GM20431 (cell line): Measurements from ENCODE around the gene AP4M1.

Experiments
- in situ Hi-C: fragments of 300-500 bp; cut with MseI, MboI; formaldehyde crosslinking; loops from one replicate; pipeline ENCODE4 v1.15.0; 2020; ENCODE audit warnings: low sequenced_read_pairs; ENCODE audit not compliant: unreplicated experiment

Gene AP4M1

DNA sequence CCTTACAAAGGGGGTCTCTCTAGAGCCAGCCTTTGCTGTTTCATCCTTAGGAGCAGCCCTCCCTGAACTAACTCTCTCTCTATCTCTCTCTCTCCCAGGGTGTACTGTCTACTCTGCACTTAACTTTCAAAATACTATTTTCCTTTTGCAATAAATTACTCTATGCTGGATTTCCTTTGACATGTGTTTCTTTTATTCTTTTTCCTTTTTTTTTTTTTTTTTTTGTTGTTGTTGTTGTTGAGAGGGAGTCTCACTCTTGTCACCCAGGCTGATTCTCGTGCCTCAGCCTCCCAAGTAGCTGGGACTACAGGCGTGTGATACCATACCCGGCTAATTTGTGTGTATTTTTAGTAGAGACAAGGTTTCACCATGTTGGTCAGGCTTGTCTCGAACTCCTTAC is 18.5 kb upstream of the AP4M1 start:
- in situ Hi-C loops: no loop called here

DNA sequence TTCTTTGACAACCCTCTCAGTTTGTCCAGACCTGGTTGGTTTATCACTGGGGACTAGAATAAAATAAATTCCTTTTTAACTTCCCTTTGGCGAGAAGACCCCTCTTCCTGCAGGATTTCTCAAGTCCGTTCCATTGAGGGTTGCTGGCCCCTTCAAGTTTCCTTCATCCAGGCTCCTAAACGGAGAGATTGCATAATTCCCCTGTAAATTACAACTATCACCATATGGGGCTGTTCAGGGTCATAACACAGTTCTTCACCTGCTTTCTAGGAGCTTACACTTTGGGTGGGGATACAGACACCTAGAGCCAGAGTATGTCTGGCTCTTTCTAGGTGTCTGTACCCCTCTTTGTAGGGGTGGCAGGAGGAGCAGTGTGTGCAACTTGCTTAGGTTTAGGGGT is 15.9 kb upstream of the AP4M1 start:
- in situ Hi-C loops: no loop called here

DNA sequence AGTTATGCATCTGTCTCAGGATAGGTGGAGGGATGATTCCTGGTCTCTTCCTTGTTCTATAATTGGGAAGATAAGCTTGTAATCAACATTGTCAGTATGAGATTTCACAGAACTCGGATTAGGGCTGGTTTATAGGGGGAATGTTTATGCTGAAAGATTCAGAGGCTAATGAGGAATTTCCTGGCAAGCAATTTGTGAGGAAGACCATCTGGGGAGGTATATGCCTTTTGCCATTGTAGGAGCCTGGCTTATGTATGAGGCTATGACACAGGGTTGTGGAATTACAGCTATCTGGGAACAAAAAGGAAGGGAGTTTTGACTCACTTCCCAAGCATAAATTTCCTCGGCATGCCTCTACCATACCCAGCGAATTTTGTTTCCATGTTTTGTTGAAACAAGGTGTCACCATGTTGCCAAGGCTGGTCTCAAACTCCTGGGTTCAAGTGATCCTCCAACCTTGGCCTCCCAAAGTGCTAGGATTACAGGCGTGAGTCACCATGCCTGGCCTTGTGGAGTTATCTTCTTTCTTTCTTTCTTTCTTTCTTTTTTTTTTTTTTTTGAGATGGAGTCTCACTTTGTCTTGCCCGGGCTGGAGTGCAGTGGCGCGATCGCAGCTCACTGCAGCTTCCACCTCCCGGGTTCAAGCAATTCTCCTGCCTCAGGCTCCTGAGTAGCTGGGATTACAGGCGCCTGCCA is 14.2 kb upstream of the AP4M1 start:
- in situ Hi-C loops: no loop called here

DNA sequence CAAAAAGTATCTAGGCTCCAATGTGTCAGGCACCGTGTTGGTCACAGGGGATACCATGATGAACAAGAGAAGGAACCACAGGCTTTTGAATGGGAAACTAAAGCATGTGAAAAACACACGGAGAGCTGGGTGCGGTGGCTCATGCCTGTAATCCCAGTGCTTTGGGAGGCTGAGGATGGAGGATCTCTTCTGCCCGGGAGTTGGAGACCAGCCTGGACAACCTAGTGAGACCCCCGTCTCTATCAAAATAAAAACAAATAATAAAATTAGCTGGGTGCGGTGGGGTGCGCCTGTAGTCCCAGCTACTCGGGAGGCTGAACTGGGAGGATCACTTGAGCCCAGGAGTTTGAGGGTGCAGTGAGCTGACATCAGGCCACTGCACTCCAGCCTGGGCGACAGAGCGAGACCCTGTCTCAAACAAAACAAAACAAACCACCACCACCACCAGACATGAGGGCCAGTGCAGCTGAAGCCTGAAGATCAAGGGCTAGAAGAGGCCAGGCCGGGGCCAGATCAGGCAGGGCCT is 13.3 kb upstream of the AP4M1 start:
- in situ Hi-C loops: no loop called here

DNA sequence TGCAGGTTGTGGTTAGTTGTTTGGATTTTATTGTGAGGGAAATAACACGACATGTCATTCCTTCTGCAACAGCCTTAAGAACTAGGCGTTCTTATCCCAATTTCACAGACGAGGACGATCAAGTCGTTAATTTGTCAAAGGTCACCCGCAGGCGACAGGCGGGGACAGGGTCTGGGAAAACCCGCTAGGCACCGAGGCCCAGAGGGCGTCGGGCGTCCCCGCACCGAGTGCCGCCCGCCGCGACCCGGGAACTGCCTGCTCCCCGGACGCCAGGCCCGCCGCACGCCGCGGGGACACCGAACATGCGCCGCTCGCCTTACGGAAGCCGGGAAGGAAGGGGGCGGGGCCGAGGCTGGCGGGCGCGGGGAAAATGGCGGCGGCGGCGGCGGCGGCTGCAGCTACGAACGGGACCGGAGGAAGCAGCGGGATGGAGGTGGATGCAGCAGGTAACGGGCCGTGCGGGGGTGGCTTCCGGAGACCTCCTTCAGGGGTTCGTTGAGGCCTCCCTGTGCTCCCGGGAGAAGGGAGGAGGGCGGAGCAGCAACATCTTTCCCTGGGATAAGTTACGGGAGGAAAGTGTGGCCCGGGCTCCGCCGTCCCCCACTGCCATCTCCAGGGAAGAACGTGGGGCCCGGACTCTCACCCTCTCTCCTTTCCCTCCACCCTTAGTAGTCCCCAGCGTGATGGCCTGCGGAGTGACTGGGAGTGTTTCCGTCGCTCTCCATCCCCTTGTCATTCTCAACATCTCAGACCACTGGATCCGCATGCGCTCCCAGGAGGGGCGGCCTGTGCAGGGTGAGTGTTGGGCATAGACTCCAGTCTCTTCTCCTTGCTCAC is 12.6 kb upstream of the AP4M1 start, which contains the start of gene COPS6:
Gene COPS6, plus strand, starts transcription at position 349 of the 837 bp plus-strand sequence. Its CDS starts 22 bp downstream, at position 371.
- in situ Hi-C loops: no loop called here

DNA sequence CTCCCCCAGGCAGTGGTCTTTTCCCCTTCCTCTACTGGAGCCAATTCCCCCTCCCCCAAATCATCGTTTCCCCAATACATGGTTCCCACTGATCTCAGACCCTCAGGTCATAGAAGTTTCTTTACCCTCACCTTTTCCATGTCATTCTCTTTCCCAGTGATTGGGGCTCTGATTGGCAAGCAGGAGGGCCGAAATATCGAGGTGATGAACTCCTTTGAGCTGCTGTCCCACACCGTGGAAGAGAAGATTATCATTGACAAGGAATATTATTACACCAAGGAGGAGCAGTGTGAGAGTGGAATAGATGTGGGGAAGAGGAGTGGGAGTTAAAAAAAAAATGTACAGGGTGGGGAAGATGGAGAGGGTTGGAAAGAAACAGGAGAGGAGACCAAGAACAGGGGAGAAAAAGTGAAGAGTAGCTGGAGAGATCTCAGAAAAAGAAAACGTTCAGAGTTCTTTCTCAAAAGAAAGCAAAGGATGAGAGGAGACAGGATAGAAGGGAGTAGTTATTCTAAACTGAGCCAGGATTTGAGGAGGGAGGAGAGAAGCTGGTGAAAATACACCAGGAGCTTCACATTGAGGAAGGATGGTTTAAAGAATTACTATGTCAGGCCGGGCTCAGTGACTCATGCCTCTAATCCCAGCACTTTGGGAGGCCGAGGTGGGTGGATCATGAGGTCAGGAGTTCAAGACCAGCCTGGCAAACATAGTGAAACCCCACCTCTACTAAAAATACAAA is 11.8 kb upstream of the AP4M1 start:
- in situ Hi-C loops: no loop called here

DNA sequence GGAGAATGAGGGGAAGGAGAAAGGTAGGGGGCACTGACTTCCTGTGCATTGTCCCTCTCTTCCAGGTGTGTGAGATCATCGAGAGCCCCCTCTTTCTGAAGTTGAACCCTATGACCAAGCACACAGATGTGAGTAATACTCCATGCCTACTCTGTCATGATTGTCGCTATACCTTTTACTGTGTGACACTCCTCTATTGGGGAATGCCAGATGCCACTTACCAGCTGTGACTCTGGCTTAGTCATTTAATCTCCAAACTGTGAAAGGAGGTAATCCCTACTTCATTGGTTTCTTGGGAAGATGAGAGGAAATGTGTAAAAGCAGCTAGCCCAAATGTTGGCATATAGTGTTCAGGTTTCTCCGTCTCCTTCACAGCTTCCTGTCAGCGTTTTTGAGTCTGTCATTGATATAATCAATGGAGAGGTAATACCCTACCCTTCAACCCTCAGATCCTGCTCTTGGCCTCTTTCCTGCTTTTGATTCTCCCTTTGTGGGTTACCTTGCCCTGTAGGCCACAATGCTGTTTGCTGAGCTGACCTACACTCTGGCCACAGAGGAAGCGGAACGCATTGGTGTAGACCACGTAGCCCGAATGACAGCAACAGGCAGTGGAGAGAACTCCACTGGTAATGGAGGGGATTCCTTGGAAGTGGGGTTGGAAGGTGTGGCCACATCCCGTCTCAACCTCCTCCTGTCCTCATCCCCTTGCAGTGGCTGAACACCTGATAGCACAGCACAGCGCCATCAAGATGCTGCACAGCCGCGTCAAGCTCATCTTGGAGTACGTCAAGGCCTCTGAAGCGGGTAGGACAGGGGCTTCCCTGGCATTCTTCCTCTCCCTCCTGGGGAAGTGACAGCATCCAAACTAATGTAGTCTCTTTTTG is 10.7 kb upstream of the AP4M1 start:
- in situ Hi-C loops: no loop called here

DNA sequence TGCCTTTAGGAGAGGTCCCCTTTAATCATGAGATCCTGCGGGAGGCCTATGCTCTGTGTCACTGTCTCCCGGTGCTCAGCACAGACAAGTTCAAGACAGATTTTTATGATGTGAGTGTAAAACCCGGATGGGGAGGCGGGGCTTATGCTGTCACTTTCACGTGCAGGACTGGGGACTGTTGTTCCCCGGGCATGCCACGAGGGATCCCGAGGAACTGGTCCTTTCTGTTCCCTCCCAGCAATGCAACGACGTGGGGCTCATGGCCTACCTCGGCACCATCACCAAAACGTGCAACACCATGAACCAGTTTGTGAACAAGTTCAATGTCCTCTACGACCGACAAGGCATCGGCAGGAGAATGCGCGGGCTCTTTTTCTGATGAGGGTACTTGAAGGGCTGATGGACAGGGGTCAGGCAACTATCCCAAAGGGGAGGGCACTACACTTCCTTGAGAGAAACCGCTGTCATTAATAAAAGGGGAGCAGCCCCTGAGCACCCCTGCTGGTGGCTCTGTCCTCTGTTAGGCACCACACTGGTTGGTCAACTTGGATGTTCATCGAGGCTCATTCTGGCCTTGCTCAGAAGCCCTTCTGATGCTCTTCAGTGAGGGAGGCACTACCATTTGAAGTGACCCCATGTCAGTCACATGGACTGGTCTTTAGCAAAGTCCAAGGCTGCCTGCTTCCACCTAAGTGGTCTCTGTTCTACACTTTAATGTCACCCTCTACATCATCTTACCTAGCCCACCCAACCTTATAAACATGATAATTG is 9.8 kb upstream of the AP4M1 start:
- in situ Hi-C loops: no loop called here

DNA sequence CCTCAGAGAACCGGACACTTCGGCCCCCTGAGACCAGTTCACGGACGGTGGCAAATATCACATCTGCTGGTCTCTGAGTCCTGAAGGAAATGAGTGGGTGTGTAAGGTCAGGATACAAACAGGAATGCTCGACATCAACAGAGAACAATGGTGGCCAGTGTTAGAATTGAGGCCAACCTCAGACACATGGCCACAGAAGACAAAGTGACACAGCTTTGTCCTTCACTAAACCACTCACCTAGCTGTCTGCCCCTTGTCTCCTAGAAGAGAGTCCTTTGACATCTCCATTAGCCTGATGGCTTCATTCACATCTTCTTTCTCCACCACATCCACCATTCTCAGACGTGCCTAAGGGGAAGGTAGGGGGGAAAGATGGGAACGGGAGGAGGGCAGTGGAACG is 8.4 kb upstream of the AP4M1 start:
- in situ Hi-C loops: no loop called here

DNA sequence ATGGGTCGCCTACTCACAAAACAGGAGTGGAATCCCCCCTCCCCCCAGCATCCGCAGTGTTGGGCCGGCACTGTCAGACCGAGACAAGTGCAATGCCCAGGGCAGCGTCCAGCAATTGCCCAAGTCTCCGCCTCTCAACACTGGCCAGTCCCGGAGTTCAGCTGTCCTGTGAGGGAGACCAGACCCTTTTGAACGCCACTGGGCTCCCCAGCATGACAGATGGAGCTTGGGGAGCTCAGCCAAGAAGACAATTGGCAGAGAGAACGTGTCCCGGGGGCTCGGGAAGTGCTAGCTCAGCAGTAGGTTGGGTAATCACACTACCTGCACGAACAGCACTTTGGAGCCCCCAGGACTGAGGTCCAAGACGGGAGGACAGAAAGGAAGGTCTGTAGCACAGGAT is 7.9 kb upstream of the AP4M1 start:
- in situ Hi-C loops: no loop called here

DNA sequence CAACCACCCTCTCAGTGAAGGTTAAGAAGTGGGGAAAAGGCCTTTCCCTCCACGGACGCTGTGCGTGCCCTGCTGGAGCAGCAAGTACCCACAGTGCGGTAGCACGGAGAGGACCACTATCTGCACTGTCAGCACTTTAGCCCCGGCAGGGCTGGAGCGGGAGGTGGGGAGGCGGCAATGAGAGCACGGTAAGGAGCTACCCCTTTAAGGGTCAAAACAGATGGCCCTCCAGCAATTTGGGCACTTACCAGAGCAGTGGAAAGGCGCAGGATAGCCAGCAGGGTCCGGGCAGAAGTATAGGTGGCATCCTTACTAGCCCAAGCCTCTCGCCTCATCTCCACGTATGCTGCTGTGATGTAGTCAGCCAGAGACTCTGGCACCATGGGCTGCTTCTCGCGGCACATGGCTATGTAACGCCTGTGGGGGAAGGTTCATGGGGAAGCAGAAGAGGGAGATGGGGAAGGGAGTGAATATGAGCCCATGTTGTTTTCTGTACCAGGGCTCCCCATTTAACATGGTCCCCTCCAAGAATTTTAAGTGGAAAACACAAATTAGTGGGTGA is 7.4 kb upstream of the AP4M1 start:
- in situ Hi-C loops: no loop called here

DNA sequence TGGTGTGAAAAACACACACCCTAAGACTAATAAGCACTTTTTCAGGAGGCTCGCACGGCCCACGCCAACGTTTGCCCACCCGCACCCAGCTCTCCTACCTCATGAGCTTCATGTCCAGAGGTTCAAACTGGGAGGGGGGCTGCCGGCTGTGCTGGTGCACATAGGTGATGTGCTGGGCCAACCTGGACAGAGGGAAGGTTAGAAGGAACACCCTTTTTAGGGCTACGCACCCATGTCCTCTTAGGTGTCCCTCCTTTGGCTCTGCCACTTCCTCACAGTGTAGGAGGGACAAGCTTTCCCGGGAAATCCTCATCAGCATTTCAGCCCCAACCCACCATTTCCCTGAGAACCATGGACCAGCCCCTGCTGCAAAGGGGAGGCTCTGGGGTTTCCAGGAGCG is 6.2 kb upstream of the AP4M1 start:
- in situ Hi-C loops: no loop called here

DNA sequence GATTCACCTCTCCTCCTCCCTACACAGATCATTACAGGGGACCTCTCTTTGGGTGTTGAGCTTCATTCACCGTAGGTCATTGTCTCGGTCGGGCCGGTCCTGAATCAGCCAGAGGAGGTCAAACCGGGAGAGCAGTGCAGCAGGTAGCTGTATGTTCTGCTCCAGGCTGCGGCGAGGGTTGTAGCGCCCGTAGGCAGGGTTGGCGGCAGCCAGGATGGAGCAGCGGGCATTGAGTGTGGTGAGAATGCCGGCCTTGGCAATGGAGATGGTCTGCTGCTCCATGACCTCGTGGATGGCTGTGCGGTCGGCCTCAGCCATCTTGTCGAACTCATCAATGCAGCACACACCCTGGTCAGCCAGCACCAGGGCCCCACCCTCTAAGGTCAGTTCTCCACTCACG is 5.7 kb upstream of the AP4M1 start:
- in situ Hi-C loops: no loop called here

DNA sequence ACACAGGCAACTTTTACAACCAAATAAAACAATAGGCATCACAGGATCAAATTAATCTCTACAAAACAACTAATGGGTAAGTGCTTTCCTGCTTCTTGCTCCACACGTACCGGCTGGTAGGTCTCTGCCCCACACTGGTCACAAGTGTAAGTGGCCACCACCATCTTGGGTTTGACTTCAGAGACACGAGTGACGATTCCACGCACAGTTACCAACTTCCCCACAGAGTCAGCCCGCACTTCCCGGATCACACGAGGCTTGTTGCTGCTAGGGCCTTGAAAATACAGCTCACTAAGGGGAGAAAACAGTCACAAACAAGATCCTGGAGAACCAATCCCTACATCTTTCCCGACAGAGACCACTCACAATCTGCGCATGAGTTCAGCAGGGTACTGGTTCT is 2.5 kb upstream of the AP4M1 start:
- in situ Hi-C loops: no loop called here

DNA sequence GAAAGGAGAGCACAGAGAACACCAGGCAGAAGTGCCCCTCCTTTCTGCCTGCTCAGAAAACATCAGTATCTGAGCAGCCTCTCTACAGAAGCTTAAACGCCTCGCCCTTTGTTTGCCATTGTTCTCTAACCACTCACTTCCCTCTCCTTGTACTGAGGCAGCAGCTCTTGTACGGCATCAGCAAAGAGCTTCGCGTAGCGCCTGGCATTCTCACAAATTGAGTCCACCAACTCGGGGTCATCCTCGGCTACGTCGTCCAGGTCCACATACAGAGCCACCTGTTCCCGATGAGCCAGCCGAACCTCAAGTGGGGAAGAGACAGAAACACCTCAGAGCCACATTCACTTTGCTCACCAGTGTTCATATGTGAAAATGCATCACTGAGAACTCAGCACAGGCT is 2.0 kb upstream of the AP4M1 start:
- in situ Hi-C loops: no loop called here

DNA sequence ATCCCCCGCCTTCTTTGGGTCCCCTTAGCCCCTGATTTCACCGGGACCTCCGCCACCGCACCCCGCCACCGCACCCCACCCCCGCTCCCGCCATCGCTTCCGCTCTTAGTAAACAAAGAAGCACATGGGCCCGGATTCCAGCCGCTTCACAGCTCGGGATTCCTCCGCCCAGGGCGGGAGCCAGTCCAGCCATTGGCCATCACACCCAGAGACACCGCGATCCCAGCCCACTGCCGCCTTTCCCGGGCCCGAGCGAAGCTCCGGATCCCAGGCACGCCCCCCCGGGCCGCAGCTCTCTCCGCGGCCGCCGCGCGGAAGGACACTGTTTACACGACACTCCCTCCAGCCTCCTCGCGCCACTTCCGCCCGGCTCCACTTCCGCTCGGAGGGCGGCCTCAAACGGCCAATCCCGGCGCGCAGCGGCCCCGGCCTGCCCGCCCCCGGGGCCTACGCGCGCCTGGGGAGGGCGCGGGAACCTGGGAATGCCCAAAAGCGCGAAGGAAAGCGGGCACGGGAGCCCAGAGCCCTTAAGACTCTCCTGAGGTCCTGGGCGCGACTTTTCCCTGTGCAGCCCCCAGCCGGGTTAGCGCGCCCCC is 925 bp upstream of the AP4M1 start:
- in situ Hi-C loops: no loop called here

DNA sequence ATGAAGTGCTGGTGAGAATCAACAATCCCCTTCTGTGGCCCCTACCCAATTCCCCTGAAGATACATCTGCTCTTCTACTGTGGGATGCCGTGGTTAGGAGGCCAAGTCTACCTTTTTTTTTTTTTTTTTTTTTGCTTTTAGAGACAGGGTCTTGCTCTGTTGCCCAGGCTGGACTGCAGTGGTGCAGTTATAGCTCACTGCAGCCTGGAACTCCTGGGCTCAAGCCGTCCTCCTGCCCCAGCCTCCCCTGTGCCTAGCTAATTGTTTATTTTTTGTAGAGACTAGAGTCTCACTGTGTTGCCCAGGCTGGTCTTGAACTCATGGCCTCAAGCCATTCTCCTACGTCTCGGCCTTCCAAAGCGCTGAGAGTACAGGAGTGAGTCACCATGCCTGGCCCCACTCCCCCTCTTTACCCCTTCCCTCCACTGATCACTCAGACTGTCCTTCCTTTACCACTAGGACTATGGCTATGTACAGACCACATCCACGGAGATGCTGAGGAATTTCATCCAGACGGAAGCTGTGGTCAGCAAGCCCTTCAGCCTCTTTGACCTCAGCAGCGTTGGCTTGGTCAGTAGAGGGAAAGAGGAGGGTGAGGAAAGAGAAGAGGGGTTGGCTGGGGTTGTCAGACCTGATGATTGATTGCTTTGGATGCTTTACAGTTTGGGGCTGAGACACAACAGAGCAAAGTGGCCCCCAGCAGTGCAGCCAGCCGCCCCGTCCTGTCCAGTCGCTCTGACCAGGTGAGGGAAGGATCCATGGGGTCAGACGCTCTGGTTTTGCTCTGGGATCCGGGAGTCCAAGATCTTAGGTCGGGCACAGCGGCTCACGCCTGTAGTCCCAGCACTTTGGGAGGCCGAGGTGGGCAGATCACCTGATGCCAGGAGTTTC is 1.8 kb downstream of the AP4M1 start:
- in situ Hi-C loops: no loop called here
